GM21423 (cell line): ENCODE measurements around the gene SYK.

Experiments
- ATAC-seq: cut with Tn5 transposase; IDR thresholded peaks from one replicate; pipeline ENCODE4 v1.9.1; 2021; ENCODE audit warnings: mild to moderate bottlenecking, moderate library complexity; ENCODE audit not compliant: unreplicated experiment

Gene SYK

DNA sequence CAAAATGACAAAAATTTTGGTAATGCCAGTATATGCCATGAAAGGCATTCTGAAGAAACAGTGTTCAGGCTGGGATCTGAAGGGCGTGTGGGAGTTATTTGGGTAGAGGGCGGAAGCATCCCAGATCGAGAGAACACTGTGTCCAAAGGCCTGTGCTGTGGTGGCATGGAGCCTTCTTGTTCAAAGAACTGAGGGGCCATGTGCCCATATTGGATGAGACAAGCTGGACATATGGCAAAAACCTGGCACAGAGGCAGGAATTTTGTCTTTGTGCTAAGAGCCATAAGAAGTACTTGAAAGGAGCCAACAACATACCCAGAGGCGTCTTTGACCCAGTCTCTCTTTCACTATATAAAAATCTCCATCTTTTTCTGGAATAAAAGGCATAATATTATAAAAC, 128.0 kb downstream of the SYK start:
- ATAC-seq, result no peak

- ATAC-seq, result no peak
Measured at GRCh38 chr9:90933468-90933867, 131.8 kb downstream of the SYK start.

- ATAC-seq, result no peak
Measured at GRCh38 chr9:90939351-90939750, 137.7 kb downstream of the SYK start.

DNA sequence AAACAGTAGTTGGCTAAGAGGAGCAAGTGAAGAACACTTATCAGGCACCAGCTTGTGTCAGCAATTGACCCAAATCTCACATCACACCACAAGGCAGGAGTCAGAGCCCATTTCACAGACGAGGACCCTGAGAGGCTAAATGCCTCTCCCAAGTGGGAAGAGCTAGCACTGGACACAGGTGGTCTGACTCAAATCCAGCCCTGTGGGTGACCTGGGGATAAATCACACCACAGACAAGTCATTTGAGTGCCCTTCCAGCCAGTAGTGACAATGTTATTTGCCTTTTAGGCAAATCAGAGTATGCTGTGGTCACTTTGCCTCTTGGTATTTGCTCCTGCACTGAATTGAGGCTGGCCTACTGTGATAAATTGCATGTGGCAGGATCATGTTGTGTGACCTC, 138.7 kb downstream of the SYK start:
- ATAC-seq, result no peak

DNA sequence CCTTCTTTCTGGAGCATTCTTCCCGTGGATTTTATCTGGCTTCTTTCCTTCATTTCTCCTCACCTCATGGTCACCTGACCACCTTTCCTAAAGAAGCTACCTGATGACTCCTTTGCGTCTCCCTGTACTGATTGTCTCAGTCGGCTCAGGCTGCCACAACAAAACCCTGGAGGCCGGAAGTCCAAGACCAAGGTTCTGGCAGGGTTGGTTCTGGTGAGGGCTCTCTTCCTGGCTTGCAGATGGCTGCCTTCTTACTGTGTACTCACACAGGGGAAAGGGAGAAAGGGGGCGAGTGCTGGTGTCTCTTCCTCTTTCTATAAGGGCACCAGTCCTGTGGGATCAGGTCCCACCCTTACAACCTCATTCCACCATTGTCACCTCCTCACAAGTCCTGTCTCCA, 140.0 kb downstream of the SYK start:
- no peak for ATAC-seq

GRCh38 chr9:90942555-90942954, 140.9 kb downstream of the SYK start:
- no peak for ATAC-seq

DNA sequence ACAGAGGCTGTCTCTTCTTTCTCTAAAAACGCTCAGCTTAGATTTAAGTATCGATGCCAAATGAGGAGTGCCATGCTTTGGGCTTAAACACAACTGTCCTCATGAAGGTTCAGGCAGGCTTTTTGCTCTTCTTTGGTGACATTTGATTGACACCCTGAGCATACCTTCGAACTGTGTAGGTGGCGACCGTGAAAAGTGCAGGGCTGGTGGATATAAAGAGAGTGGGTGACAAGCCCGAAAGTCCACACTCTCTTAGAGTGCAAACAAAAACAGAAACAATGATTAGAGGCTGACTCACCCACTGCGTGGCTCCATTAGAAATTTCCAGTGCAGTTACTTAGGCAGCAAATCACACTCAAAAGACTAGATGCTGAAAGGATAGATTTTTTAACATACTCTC, 141.7 kb downstream of the SYK start:
- no peak for ATAC-seq

DNA sequence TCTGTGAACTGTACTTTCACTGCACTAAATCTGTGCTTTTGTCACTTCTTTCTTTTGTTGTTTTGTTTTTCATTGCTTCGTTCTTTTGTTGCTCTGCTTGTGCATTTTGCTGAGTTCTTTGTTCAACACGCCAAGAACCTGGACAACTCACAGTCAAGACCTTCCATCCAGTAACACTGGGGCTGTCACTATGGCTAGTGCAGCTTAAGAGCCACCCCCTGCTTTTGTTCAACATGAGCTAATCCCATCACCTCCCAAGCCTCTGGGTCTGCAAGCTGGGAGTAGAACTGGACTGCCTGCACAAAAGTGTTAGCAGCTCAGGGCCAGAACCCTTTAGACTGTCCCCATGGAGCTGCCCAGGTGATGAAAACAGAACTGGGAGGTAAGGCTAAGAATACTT, 143.7 kb downstream of the SYK start:
- ATAC-seq, result no peak

DNA sequence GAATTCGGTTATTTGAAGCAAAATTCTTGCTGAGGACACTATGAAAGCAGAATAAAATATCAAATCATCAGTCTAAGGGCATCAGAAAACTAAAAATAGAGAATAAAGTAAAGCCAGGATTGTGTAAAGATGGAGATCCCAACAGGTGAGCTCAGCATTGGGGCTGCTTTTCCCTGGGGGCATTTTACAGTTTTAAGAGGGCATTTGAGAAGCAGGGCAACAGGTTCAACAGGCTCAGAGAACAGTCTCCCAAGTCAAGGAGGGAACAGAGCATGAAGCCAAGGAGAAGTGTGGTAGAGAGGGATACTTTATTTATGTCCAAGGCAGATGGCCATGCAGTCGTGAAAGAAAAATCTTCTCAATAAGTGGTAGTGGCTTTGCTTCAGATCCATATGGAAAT, 145.4 kb downstream of the SYK start:
- ATAC-seq, result no peak
